Thoracic aorta (tissue), 2 donors: ENCODE data around the gene MYRFL. TPM values are rescaled to one million over a fixed set of nuclear protein-coding genes. Genes with fewer than 3 reads are reported as not detected.

Source experiments
- ATAC-seq: fragments of 150-250 bp; one replicate; pipeline ENCODE4 v1.8.0; 2017; ENCODE audit warnings: low read depth; ENCODE audit not compliant: insufficient number of reproducible peaks, low FRiP score
- DNase-seq: peaks from one replicate; pipeline ENCODE4 v3.0.0-alpha.2; 2020; ENCODE audit warnings: low spot score
- H3K27ac ChIP-seq, 2 donors: fragments of 200-600 bp; sonication (generic); 1 replicate in 1 of 2; 2 replicates in 1 of 2; pipeline ENCODE4 v1.5.1; 2016; ENCODE audit warnings: mild to moderate bottlenecking in 2 of 2, moderate library complexity in 2 of 2
- H3K27me3 ChIP-seq: fragments of 200-600 bp; sonication (generic); replicated peaks from 2 replicates; pipeline ENCODE4 v1.6.0; 2016; ENCODE audit warnings: mild to moderate bottlenecking; ENCODE audit not compliant: insufficient read depth
- H3K36me3 ChIP-seq: fragments of 200-600 bp; sonication (generic); one replicate; pipeline ENCODE4 v1.5.1; 2016
- H3K4me1 ChIP-seq, 2 donors: fragments of 200-600 bp; sonication (generic); 1 replicate in 1 of 2; 2 replicates in 1 of 2; pipeline versions ENCODE4 v1.5.1 to v1.6.0; 2016; ENCODE audit warnings: low read depth in 2 of 2, mild to moderate bottlenecking in 1 of 2; ENCODE audit not compliant: control insufficient read depth in 1 of 2
- H3K4me3 ChIP-seq: fragments of 200-600 bp; sonication (generic); 2 replicates; pipeline ENCODE4 v1.5.1; 2016; ENCODE audit warnings: mild to moderate bottlenecking
- H3K9me3 ChIP-seq: fragments of 200-600 bp; sonication (generic); 2 replicates; pipeline ENCODE4 v1.5.1; 2016
- total RNA-seq, 2 donors: library from RNA; depleted of rRNA; stranded (reverse); fragments of >200 nt; gene quantifications; one replicate each; pipeline versions ENCODE4 v1.1.0 to v1.2.3, GENCODE V29; 2016
- TF ChIP-seq, protein P1 (sequence below): fragments of 200-600 bp; sonication (generic); IDR thresholded peaks from one replicate; pipeline ENCODE4 v1.5.1; 2019; ENCODE audit warnings: antibody characterized with exemption

The MYRFL gene
- total RNA-seq, 2 donors from 2014 or later = not detected

DNA sequence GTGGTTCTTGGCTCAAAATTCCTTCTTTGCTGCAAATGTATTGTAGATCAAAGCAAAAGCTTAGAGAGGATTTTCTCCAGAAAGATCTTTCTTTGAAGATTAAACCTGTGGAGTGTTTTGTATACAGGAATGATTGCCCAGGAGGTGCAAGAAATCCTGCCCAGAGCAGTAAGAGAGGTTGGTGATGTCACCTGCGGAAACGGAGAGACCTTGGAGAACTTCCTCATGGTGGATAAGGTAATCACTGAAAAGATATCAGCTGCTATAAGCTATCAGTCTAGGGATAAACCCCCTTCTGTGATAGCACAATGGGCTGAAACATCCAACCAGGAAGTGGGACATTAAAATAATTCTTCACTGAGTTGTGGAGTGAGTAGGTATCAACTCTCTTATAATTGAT is 85.7 kb downstream of the MYRFL start:
- DNase-seq = no peak
- H3K4me3 ChIP-seq = no peak overlapping the region
- ATAC-seq = no peak
- no peaks in the 10 kb centered on the region for H3K9me3 ChIP-seq
- TF ChIP-seq, protein P1, sequence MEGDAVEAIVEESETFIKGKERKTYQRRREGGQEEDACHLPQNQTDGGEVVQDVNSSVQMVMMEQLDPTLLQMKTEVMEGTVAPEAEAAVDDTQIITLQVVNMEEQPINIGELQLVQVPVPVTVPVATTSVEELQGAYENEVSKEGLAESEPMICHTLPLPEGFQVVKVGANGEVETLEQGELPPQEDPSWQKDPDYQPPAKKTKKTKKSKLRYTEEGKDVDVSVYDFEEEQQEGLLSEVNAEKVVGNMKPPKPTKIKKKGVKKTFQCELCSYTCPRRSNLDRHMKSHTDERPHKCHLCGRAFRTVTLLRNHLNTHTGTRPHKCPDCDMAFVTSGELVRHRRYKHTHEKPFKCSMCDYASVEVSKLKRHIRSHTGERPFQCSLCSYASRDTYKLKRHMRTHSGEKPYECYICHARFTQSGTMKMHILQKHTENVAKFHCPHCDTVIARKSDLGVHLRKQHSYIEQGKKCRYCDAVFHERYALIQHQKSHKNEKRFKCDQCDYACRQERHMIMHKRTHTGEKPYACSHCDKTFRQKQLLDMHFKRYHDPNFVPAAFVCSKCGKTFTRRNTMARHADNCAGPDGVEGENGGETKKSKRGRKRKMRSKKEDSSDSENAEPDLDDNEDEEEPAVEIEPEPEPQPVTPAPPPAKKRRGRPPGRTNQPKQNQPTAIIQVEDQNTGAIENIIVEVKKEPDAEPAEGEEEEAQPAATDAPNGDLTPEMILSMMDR = no peak
- H3K27ac ChIP-seq = no peak overlapping the region
- no peaks in the 10 kb centered on the region for H3K36me3 ChIP-seq
- H3K4me1 ChIP-seq = no peaks in the 10 kb centered on the region
- H3K27me3 ChIP-seq = no peaks in the 10 kb centered on the region

DNA sequence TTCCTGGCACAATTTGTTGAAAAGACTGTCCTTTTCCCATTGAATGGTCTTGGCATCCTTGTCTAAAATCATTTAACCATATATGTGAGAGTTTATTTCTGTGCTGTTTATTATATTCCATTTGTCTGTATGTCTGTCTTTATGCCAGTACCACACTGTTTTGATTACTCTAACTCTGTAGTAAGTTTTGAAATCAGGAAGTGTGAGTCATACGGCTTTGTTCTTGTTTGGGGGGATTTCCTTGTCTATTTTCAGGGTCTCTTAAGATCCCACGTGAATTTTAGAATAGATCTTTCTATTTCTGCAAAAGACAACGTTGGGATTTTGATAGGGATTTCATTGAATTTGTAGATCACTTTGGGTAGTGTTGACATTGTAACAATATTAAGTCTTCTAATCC is 88.5 kb downstream of the MYRFL start:
- no peaks in the 10 kb centered on the region for H3K27me3 ChIP-seq
- H3K9me3 ChIP-seq = no peaks in the 10 kb centered on the region
- DNase-seq (no peak), ATAC-seq (no peak)
- no peak overlapping the region for H3K27ac ChIP-seq
- peaks cover 0 to 5% of the 10 kb centered on the region in 2 donors for H3K4me1 ChIP-seq
- TF ChIP-seq, protein P1 = no peak
- no peaks in the 10 kb centered on the region for H3K36me3 ChIP-seq
- H3K4me3 ChIP-seq = no peak overlapping the region

DNA sequence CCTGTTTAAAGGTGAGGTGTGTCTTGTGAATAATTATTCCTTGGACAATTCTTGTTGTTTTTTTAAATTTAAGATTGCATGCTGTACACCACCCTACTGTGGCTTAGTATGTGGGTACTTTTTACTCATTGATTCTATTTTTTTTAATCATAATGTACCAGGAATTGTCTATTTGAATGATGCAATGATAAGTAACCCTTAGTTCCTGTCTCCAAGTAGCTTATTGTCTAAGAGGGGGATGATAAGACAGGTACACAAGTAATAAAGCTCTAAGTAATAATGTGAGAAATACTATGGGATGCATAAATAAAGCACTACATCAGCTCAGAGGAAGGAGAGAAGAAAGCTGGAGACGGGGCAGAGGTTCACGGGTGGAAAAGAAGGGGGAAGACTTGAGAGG is 90.9 kb downstream of the MYRFL start:
- ATAC-seq = no peak
- TF ChIP-seq, protein P1 = no peak
- no peak overlapping the region for H3K27ac ChIP-seq

DNA sequence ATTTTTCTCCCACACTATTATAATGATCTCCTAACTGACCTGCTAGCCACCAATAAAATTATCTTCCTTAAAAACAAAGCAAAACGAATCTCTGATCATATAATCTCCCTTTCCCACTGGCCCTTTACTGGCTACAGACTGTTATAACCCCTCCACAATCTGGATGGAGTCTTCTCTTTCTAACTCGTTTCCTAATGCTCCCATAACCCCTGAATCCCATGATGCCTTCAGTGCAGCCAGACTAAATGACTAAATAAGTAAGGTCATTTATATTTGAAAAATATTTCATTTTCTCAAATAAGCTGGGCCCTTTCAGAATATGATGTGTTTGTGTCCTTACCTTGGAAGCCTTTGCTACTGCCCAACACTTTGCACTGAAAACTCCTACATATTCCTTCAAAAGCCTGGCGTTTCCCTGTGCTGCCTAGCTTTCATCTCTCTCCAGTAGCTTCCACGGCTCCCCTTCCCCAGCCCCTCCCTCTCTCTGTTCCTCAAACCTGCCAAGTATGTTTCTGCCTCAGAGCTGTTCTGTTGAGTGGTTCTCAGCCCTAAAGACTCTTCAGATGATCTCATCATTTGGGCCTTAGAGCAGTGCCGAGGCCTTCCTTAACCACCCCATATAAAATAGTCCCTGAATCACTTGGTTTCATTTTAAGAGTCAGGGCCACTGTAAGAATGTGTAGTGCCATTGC is 91.7 kb downstream of the MYRFL start:
- Histone ChIP-seq H3K4me1 (peaks cover 0 to 5% of the 10 kb centered on the region in 2 donors), H3K9me3 (no peaks in the 10 kb centered on the region), H3K4me3 (no peak overlapping the region), H3K36me3 (no peaks in the 10 kb centered on the region), H3K27ac (no peak overlapping the region), H3K27me3 (no peaks in the 10 kb centered on the region)
- DNase-seq (no peak), ATAC-seq (no peak)
- TF ChIP-seq, protein P1 = no peak

More for the DNA sequence above, 90.9 kb downstream of the MYRFL start:
- Histone ChIP-seq H3K4me3 (no peak overlapping the region), H3K4me1 (peaks cover 0 to 5% of the 10 kb centered on the region in 2 donors), H3K36me3 (no peaks in the 10 kb centered on the region), H3K9me3 (no peaks in the 10 kb centered on the region), H3K27me3 (no peaks in the 10 kb centered on the region)
- DNase-seq = no peak

DNA sequence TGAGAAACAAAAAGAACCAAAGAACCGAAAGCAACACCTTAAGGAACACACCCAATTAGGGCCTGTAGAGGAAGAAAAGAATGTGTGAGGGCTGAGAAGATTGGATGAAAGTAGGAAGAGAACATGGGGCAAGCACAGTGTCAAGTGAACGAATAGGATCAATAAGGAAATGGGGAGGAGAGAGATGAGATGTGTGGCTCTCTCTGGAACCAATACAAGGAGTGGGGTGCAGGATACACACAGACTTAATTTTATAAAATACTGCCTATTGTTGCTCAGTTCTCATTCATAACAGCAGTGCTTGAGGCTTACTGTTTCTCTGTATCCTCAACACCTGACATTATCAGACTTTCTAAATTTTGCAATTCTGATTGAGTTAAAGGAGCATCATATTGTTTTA is 93.3 kb downstream of the MYRFL start:
- H3K27ac ChIP-seq = no peak overlapping the region
- no peak for DNase-seq
- ATAC-seq = no peak
- no peaks in the 10 kb centered on the region for H3K27me3 ChIP-seq
- H3K36me3 ChIP-seq = no peaks in the 10 kb centered on the region
- H3K4me1 ChIP-seq = peaks cover 0 to 5% of the 10 kb centered on the region in 2 donors
- TF ChIP-seq, protein P1 = no peak
- no peaks in the 10 kb centered on the region for H3K9me3 ChIP-seq
- H3K4me3 ChIP-seq = no peak overlapping the region
